ENCODE results near the gene OASL.
A peak's percentile ranks its signal among the peaks of the same experiment; 100 is the strongest.
"Not testable (repeated sequence)": the region's sequence is repeated elsewhere in the genome, so short reads cannot be mapped to it uniquely, and the experiment has no call there.

OASL gene

DNA sequence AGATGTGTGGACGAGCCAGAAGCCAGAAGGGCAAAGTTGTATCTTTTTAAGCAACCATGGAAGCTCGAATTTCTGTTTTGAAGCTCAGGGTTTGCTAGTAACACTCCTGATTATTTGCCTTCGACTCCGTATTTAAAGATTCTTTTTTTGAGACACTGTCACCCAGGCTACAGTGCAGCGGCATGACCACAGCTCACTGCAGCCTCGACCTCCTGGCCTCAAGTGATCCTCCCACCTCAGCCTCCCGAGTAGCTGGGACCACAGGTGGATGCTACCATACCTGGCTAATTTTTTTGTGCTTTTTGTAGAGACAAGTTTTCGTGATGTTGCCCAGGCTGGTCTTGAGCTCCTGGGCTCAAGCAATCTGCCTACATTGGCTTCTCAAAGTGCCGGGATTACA is 18.7 kb upstream of the OASL start:
- no peak for DNase-seq

DNA sequence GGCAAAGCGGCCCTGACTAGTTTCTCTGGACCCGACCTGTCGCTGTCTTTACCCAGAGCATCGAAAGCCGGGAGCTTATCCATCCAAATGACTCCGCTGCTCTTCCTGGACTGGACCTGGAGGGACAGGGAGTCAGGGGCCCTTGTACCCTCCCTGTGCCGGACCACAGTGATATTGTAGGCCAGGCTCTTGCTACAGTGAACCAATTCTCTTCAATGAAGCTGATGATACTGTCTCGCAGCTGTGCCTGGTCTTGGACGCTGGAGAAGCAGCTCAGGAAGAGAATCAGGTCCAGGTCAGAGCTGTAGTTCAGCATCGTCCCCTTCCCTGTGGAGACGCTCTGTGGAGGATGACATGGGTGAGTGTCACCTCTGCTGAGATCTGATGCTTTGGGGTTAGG is 14.7 kb upstream of the OASL start:
- DNase-seq, result no peak

DNA sequence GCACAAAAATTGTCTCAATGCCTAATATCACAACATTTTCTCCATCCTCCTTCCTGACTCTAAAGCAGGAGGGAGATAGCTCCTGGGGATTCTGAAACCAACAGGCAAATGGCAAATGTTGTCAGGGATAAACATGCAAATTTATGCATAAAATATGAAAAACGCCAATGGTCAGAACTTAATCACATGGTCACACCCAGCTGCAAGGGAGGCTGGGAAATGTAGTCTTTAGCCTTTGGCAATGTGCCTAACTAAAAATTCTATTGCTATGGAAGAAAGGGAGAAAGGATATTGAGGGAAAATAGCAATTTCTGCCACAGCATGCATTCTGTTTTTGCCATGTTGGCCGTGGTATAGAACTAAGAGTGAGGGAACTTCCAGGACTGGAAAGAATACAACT is 11.7 kb upstream of the OASL start:
- no peak for DNase-seq

DNA sequence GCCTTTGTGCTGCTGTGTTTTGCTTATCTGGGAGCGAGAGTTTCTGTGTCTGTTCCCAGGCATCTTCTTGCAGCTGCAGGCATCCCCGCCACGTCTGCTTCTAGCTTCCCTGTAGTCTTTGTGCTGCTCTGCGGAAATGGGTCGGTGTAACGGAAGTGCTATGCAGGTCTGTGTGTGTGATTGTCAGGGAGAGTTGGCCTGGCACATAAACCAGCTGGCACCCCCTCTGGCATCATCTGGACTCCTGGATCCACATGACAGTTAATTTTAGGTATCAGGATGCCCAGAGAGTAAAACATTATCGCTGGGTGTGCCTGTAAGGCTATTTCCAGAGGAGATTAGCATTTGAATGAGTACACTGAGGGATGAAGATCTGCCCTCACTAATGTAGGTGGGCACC is 9.4 kb upstream of the OASL start:
- DNase-seq, result no peak

DNA sequence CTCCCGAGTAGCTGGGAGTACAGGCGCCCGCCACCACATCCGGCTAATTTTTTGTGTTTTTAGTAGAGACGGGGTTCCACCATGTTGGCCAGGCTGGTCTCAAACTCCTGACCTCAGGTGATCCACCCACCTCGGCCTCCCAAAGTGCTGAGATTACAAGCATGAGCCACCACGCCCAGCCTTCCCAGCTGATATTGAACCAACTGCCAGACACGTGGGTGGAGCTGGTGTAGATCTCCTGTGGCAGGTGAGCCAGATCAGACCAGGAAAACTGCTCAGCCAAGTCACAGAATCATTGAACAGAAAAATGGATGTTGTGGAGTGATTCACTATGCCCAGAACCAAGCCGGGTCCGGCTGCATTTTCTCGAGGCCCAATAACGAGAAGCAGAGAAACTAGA is 8.4 kb upstream of the OASL start:
- not testable (repeated sequence) for DNase-seq

DNA sequence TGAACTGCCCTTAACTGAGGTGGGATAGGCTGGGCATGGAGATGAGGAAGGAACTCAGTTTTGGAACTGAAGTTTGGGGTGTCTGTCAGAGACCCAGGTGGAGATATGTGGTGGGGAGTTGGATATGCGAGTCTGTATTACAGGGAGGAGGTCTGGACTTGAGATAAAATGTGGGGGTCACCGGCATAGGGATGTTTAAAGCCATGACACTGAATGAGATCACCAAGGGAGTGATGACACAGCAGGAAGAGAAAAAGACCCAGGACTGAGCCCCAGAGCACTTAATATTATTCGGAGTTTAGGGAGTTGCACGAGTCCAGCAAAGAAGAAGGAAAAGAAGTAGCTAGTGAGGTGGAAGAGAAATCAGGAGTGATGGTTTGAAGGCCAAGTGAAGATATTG is 4.0 kb upstream of the OASL start:
- DNase-seq, result no peak

DNA sequence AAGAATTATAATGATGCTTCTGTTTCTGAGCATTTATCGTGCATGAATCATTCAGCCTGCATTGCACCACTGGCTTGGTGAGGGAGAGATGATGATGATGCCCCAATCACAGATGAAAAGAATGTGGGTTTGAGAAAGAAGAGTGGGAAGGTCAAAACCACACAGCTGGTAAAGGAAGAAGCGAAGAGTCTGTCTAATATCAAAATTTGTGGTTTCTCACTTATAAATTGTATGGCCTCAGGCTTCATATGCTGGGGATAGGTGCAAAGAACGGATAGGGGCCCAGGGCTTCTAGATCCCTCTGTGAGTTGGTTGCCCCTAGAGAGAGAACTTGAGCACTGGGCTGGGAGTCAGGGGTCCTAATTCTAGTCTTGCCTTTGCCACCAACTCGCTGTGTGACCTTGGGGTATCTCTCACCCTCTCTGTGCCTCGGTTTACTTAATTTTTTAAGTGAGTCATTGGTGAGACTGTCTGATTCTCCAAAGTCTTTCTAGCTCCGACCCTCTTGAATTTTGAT is 2.2 kb downstream of the OASL start:
- peak; percentile 14 for DNase-seq

DNA sequence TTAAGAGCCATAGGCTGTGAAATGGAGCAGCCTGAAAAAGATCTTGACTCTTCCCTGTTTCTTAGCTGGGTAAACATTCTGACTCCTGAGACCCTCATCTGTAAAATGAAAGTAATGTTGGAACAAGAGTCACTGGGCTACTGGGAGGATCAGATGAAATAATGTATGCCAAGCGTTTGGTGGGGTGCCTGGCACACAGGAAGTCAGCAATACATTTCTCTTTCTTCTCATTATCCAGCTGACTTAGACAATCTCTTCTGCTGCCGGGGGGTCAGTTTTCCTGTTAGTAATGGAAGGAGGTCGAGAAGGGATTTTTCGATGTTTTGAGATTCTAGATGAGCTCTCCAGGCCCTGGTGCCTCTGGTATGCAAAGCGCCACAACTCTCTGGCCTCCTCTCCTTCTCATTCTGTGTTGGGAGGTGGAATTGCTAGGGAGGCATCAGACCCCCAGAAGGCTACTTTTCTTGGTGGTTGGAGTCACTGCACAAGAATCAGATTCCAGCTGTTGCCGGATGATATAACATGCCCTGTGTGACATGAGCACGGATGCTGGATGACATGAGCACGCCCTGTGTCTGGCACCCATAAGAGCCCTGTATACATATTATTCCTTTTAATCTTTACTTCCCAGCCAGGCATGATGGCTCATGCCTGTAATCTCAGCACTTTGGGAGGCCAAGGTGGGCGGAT is 4.3 kb downstream of the OASL start:
- DNase-seq, result no peak

DNA sequence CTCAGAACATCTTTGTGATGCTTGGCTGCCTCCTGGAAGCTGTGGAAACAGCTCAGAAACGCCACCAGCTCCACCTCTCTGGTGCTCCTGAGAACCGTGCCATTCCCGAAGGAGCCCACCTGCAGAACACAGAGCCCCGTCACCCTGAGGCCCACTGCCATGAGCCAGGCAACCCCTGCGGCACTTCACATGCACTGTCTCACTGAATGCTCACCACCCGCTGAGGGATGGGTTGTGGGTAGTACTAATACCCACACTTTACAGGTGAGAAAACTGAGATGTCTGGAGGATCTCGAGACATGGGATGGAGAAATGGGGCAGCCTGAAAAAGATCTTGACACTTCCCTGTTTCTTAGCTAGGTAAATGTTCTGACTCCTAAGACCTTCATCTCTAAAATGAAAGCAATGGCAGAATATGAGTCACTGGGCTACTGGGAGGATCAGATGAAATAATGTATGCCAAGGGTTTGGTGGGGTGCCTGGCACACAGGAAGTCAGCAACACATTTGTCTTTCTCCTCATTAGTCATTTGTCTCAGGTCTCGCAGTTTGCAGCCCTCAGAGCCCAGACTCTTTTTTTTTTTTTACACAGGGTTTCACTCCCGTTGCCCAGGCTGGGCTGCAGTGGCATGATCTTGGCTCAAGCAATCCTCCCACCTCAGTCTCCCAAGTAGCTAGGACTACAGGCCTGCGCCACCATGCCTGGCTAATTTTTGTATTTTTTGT is 5.3 kb downstream of the OASL start:
- peak; percentile 21 for DNase-seq

DNA sequence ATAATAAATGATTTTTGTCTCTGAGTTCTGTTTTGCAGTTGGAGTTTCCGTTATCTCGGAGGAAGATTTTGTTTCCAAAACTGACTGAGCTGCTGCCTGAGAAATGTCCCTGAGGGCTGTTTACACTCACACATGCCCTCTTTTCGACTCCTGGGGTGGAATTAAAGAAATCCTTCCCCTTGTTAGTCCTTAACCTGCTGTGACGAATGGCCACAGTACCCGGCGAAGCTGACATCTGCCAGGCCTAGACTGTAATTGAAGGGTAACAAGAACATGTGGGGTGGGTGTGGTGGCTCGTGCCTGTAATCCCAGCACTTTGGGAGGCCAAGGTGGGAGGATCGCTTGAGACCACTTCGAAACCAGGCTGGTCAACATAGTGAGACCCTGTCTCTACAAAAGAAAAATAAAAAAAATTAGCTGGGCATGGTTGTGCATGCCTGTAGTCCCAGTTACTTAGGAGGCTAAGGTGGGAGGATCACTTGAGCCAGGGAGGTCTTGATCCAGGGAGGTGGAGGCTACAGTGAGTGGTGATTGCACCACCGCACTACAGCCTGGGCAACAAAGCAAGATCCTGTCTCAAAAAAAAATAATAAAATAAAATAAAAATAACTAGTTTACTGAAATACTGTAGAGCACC is 8.4 kb downstream of the OASL start:
- DNase-seq, result no peak

DNA sequence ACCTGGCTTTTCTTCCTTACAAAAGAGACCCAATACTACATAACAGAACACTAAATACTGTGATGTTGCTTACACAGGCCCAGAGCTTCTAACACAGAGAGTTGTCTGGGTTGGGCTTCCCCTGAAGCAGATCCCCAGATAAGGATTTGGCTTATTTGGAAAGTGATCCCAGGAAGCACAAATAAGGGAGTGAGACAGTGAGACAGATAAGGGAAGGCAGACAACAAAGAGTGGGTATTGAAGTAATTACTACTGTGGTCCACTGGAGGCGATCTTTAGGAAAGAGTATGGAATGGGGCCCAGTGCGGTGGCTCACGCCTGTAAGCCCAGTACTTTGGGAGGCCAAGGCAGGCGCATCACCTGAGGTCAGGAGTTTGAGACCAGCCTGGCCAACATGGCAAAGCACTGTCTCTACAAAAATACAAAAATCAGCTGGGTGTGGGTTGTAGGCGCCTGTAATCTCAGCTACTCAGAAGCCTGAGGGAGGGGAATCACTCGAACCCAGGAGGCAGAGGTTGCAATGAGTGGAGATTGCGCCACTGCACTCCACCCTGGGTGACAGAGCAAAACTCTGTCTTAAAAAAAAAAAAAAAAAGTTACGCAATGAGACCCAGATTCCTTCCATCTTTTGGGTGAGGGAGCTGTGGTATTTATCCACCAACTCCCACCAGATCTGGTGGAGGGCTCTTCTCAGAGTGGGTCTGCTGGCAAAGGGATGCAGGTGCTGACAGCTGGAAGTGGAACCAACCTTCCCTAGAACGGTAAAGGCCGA is 12.6 kb downstream of the OASL start:
- no peak for DNase-seq

DNA sequence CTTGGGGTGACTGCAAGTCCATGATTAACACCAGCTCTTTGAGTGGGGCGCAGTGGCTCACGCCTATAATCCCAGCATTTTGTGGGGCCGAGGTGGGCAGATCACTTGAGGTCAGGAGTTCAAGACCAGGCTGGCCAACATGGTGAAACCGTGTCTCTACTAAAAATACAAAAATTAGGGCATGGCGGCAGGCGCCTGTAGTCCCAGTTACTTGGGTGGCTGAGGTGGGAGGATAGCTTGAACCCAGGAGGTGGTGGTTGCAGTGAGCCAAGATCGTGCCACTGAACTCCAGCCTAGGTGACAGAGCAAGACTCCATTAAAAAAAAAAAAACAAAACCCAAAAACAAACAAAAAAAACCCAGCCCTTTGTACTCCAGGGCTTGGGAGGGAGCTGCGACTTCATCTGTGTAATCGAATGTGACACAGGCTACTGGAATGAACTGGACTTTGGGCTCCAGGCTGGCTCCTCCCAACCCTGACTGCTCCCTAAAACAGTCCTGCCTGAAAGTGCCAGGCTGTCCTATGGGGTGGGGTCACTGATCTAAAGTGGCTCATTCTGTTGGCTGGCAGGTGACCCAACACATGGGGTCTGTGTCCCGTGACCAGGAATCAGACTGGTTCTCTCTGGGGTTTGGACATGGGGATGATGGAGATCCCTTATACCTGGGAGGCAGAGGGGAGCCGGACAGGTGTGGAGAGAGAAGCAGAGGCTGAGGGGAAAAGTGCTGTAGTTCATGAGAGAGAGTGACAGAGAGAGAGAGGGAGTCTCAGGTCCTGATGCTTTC is 13.4 kb downstream of the OASL start:
- no peak for DNase-seq

DNA sequence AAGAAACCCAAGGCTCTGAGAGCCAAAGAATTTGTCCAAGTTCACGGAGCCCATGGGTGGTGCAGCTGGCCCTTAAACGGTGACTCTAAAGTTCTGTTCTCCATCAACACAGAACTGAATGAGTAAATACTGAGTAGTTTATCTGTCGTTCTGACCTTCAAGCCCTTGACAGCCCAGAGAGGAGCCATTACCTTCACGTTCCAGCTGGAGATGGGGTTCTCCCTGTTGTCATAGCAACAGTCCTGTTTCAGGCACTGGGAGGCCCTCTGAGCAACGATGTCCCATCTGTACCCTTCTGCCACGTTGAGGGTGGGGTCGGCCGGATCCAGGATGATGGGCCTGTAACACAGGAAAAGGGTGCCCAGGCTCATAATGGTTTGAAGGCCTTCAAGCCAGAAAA is 15.2 kb downstream of the OASL start:
- DNase-seq, result no peak

DNA sequence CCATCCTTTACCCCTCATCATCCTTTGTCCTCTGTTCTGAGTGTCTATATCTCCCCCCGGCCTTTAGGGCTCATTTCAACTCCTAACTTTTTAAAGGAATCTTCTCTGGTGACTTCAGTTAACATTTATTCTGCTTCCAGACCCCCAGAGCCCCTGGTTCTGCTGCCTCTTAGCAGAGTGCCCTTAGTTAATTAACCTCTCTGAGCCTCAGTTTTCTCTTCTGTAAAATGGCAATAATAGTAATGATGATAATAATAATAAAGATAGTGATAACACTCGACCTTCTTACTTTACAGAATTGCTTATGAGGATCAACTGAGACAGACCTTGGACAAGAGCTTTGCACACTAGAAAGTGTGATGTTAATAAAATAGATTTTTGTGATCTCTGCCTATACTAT is 16.3 kb downstream of the OASL start:
- no peak for DNase-seq

DNA sequence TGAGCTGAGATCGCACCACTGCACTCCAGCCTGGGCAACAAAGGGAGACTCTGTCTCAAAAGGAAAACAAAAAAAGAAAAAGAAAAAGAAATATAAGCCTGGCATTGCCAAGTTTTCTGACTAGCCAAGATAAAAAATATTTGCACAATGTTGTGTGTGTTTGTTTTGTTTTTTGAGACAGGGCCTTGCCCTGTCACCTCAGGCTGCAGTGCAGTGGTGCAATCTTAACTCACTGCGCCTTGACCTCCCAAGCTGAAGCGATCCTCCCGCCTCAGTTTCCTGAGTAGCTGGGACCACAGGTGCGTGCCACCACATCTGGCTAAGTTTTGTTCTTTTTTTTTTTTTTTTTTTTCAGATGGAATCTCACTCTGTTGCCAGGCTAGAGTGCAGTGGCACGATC is 17.3 kb downstream of the OASL start:
- no peak for DNase-seq

DNA sequence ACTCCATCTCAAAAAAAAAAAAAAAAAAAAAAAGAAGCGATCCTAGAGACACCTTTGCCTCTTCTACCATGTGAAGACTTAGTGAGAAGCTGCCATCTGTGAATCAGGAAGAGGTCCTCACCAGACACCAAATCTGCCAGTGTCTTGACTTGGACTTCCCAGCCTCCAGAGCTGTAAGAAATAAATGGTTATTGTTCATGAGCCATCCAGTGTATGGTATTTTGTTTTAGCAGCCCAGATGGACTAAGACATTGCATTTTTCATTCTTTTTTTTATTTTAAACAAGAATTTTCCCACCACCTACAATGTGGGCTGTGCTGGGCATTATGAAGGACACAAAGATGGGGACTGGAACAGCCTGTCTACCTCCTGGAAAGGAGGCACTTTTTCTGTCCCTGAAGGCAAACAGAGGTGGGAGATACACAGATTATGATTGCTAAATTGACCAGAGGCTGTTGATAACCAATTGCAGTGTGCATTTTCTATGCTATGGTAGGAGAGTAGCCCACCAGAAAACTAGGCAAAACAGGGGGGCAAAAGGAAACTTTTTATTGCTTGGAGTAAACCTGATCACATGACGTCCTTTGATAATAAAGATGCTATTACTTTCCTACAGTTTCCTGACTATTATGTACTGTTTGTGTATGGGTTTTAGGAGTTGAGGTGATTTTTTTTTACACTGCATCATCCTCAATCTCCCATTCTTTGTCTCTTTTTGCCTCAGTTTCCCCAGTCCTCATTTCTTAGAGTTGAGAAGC is 20.0 kb downstream of the OASL start:
- no peak for DNase-seq

DNA sequence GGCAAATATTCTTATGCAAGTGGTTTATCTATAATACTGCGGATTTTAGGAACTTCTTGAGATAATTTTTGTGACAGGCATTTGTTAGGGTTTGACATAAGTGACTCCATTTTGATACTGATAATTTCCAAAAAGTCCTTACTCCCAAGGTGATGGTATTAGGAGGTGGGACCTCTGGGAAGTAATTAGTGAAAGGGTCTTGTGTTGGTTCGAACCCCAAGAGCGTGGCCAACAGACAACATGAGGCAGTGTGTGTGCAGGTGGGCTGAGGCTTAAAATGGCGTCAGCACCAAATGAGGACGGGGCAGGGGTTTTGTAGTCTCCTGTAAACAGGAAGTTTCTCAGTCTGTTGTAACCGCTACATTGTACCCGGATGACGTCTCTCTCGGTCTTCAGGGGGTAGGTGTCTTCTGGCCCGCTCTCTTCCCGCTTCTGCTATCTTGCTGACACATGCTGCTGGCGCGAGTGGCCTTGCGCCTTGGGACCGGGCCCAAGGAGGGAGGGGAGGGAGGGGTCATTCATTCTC is 21.0 kb downstream of the OASL start:
- DNase-seq, result no peak

DNA sequence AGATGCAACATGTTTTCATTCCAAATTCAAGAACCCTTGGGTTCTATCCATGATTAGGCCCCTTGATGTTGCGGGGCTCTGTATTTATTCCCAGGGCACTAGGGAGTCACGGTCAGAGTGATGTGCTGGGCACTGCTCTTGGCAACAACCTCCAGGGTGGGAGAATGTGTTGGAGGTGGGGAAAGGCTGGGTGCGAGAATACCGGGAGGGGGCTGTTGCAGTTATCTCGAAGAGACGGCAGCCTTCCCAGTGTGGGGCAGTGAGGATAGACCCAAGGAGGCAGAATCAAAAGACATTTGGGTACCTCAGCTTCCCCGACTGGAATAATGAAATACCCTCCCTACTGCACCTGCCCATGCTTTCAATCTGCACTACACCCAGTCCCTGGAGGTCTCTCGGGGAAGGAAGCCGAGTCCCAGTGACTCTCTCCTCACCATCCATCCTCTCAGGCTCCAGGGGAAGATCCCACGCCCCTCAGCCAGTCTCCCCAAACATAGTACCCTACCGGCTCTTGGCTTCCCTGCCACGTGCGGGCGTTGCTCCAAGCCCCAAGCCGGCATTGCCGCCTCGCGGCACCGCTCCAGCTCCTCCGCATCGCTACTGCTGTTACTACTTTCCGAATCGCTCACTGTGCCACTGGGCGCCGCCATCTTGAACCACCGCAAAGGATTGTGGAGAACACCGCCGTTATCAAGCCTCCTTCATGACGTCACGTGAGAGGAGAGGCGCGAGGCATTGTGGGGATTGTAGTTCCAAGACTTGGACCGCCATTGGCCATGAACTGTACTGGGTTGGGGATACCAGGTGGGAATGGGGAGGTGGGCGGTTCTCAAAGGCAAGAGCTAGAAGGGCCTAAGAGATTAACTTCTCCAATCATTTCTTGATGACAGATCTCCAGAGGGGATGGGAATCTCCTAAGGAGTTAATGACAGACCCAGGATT is 22.9 kb downstream of the OASL start, which contains the start of gene C12orf43:
C12orf43 (minus strand) TSS at position 663 of the 942 bp plus-strand sequence; CDS start at position 650, 13 bp downstream.
- peak; percentile 93 for DNase-seq

DNA sequence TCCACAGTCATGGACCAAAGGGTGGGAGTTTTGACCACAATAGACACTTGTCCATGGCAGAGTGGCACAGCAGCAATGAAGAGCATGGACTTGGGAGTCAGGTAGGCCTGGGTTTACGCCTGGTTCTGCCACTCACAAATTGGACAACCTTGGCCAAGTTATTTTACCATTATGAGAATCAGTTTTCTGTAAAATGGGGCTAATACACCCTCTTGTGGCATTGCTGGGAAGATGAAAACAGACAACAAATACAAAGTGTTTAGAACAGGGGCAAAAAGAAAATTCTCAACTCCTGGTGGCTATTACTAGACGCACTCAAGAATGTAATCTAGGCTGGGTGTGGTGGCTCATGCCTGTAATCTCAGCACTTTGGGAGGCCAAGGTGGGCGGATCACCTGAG is 25.3 kb downstream of the OASL start:
- DNase-seq, result no peak

DNA sequence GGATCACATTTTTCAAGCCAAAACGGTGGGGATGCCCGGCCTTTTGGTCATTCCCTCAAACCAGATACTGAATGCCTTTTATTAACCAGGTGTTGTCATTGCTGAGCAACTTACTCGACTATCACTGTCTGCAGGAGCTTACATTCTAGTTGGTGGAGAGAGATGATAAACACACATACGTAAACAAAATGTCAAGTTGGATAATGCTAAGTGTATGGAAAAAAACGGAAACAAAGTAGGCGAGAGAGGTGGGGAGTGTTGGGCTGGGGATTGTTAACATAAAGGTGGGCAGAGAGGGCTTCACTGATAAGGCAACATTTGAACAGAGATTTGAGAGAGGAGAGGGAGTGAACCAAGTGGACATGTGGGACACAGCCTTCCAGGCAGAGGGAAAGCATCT is 27.2 kb downstream of the OASL start:
- DNase-seq, result no peak
